Measurements from ENCODE around the gene MYLK4.

The MYLK4 gene

DNA sequence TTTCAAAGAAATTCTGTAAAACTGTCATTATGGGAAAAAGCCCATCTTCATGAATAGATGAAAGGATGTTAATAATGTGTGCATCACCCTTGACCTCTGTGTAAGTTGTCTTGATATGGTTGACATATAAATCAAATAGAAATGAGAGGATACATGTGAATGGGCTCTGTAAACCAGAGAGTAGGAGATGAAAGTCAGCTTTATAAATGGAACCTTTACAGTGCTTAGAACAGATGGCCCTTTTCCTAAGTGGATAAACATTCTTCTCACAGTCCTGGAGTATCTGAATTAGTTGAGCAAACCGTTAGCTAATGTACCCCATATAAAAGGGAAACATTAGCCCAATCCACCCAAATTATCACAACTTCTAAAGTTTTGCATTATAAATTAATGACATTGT is 57.5 kb downstream of the MYLK4 start:
- DNase-seq: peak; percentile 56

DNA sequence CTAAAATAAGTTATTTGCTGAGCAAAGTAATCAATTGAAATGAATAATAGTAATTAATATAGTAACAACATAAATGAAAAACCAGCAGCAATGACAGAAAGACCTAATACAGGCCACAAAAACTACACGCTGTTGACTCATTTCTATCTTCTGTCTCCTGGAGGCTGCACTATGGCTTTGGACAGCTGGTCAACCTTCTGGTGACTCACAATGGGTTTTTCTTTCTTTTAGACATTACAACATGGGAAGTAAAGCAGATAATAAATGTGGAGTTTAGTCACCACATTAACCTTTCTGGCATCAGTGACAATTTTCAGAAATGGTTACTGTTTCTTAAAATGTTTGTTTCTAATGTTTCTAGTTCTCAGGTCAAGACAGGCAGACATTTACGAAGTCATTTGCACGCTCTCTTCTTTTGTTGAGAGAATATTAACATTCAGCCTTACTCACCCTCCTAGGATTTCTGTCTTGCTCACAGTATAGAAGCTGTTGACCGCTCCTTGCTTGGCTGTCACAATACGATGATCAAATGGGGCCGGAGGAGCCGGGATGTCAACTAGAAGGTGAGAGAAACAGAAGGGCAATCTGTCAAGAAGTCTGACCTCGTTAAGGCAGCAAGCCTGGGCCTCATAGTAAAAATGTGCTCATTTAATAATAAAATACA is 62.2 kb downstream of the MYLK4 start:
- DNase-seq: peak; percentile 56

DNA sequence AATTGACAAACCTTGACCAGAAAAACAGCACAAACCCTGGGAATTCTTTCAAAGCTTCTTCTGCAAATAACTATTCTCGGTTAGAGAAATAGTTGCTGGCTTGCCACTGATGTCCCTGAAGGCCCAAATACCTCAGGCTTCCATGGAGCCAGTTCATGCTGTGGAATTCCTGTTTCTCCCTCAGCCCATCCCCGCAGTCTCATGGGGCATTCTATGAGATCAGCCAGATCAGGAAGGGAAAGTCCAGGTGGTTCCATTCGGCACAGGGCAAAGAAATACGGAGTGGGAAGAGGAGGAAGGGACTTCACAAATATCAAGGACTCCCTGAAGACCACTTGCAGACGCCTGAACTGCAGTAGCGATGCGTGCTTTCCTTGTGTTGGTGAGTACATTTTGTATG is 63.3 kb downstream of the MYLK4 start:
- no peak for DNase-seq

GRCh38 chr6:2686515-2686914 is 64.2 kb downstream of the MYLK4 start:
- no peak for DNase-seq

GRCh38 chr6:2684766-2685754 is 65.7 kb downstream of the MYLK4 start:
- DNase-seq: no peak

- no peak for DNase-seq
Observed at GRCh38 chr6:2684103-2684749, 66.5 kb downstream of the MYLK4 start.

- no peak for DNase-seq
Observed at GRCh38 chr6:2680264-2680922, 70.3 kb downstream of the MYLK4 start.

GRCh38 chr6:2677080-2677593 is 73.6 kb downstream of the MYLK4 start:
- DNase-seq: no peak

DNA sequence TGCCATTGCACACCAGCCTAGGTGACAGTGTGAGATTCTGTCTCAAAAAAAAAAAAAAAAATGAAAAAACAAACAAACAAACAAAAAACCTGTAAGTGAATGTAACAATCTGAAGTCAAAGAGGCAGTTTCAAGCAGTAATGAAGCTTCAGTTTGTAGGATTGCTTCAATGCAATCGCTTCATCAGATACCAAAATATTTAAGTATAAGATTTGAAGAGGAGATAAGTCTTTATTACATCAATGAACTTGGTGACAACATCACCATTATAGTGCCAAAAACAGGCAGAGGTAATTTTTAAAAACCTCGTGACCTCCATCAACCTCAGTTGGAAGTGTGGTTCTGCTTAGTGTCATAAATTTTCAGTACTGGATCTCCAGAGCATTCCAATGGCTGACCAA is 74.7 kb downstream of the MYLK4 start:
- no peak for DNase-seq

DNA sequence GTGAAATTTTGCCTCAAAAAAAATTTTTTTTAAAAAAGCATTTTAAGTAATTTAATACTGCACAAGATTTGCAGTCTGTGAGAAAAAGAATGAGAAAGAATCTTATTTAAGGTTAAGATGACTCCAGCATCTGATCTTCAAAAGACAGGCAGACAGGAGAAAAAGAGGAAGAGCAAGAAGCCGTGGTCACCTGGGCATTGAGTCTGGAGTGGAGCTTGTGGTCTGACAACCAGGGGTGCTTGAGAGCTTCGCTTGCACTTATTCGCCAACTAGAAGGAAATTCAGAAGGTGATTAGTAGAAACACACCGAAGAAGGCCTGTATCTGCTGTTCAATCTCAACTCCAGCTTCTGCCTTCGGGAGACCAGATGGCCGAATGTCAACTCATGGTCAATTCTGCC is 75.9 kb downstream of the MYLK4 start:
- DNase-seq: no peak

DNA sequence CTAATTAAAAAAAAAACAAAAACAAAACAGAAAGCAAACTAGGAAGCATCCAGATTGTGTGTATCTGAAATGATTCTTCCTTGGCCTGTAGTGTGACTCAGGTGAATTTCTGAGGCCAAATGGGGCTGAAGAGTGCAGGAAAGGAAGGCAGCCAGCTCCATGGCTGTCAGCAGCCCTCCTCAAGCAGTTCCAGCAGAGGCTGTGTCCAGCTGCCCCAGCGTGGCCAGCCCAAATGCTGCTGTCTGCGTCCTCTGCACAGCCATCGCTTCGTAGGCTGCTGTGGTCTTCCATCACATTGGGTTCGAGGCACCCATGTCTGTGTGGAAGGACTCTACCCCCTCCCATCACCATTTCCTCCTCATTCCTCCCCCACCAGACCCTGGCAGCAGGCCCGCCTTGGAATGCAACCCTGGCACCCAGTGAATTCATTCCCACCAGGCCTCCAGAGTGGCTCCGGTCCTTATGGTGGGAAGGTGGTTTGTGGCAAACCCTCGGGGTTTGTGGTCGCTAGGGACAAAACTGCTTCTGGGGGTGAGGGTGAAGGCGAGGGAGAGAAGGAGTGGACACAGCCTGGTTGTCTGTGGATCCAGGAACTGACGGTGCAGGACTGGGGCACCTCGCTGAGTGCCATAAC is 81.5 kb downstream of the MYLK4 start:
- no peak for DNase-seq

DNA sequence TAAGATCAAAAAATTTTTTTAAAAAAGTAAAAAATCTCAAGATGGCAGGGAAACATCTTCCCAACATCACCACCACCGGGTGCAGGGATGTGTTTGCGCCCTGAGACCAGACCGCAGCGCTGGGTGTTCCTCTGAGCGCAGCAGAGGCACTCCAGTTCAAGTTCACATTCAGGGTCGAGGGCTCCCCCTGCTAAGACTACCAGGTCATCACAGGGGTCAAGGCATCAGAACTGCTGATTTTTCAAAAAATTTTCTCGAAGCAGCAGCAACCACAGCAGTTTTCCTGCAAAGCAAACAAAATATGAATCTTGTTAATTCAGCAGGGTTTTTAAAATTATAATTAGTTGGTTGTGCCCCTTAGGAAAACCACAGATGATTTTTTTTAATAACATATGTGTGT is 83.1 kb downstream of the MYLK4 start:
- DNase-seq: no peak

DNA sequence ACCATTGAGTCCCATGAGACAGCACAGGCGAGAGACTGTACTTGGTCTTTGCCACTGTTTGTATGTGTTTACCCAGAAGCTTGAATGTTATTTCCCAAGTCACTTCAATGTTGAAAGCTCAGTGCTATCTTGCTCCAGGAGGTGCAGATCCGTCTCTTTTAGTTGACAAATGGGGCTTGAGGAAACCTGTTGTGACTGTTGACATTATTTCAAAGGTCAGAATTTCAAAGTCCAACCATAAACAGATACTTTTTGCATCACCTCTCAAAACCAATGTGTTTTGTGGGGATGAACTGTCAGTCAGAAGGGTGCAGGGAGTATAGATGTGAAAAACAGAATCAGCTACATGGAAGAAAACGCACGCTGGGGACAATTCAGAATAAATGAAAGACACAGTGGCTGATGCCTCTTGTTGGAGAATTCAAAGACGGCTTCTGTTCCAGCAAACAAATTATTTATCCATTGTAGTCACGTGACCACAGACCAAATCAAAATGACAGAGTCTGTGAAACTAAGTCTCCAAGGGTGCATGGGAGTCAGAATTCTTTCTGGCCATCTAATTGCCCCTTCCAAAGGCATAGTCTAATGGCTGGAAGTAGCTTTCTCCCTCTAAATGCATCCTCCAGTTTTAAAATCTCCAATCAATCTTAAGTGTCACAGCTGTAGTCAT is 83.7 kb downstream of the MYLK4 start:
- DNase-seq: no peak

GRCh38 chr6:2665146-2666070 is 85.3 kb downstream of the MYLK4 start:
- peak; percentile 48 for DNase-seq

GRCh38 chr6:2663123-2663522 is 87.6 kb downstream of the MYLK4 start:
- no peak for DNase-seq

- no peak for DNase-seq
Observed at GRCh38 chr6:2661651-2662050, 89.1 kb downstream of the MYLK4 start.

GRCh38 chr6:2659882-2660281 is 90.8 kb downstream of the MYLK4 start:
- no peak for DNase-seq

GRCh38 chr6:2659381-2659780 is 91.3 kb downstream of the MYLK4 start:
- no peak for DNase-seq

DNA sequence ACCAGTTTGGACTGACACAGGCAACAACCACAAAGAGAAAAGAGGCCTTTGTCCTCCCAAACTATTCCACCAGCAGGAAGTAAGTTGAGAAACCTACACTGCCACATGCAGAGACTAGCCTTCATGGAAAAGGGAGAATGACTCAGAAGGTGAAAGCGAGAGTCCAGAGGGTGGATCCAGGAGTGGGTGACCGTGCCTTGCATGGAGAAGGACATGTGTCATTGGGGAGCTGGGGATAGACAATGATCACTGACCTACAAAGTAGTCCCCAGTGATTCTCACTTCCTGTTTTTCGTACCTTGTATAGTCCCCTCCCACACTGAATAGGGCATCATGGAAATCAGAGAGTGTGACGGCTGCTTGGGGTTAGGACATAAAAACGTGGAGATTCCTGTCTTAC is 91.9 kb downstream of the MYLK4 start:
- DNase-seq: no peak

GRCh38 chr6:2656460-2657079 is 94.2 kb downstream of the MYLK4 start:
- no peak for DNase-seq

All from DMS 273 treated with DMSO at 0.1 percent for 48 hours (cell line).